GM12873 (cell line): ENCODE data around the gene NR4A3.

Experiments used
- TF ChIP-seq, protein P1 (sequence below): IDR thresholded peaks from 2 replicates; pipeline ENCODE4 v1.5.1; 2012; ENCODE audit warnings: low read depth, mild to moderate bottlenecking, moderate library complexity, low read length, control low read depth; ENCODE audit not compliant: insufficient read depth; ENCODE audit errors: missing control alignments

NR4A3 gene

GRCh38 chr9:99858087-99858486 lies 36.4 kb downstream of the NR4A3 start:
- TF ChIP-seq, protein P1, sequence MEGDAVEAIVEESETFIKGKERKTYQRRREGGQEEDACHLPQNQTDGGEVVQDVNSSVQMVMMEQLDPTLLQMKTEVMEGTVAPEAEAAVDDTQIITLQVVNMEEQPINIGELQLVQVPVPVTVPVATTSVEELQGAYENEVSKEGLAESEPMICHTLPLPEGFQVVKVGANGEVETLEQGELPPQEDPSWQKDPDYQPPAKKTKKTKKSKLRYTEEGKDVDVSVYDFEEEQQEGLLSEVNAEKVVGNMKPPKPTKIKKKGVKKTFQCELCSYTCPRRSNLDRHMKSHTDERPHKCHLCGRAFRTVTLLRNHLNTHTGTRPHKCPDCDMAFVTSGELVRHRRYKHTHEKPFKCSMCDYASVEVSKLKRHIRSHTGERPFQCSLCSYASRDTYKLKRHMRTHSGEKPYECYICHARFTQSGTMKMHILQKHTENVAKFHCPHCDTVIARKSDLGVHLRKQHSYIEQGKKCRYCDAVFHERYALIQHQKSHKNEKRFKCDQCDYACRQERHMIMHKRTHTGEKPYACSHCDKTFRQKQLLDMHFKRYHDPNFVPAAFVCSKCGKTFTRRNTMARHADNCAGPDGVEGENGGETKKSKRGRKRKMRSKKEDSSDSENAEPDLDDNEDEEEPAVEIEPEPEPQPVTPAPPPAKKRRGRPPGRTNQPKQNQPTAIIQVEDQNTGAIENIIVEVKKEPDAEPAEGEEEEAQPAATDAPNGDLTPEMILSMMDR, result no peak

- TF ChIP-seq, protein P1, result no peak
These were observed 37.7 kb downstream of the NR4A3 start for GRCh38 chr9:99859243-99859980.

DNA sequence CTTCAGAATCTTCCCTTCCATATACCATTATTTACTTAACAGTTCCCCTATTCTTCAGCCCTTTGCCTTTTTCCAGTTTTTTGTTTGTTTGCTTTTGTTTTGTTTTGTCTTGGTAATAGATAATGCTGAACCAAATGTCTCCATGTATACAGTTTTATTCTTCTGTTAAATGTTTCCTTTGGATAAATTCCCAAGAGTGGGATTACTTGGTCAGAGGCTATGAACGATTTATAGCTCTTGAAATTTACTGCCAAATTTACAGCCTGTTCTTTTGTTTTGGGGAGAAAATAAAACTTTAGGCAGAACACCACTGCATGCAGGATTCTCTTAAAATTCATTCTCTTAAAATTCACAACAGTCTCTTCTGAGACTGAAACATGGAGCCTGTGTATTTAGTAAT lies 38.6 kb downstream of the NR4A3 start:
- TF ChIP-seq, protein P1, result no peak

DNA sequence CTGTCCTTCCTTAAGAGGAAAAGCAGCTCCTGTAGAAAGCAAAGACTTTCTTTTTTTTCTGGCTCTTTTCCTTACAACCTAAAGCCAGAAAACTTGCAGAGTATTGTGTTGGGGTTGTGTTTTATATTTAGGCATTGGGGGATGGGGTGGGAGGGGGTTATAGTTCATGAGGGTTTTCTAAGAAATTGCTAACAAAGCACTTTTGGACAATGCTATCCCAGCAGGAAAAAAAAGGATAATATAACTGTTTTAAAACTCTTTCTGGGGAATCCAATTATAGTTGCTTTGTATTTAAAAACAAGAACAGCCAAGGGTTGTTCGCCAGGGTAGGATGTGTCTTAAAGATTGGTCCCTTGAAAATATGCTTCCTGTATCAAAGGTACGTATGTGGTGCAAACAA lies 42.3 kb downstream of the NR4A3 start:
- TF ChIP-seq, protein P1, result no peak

GRCh38 chr9:99866398-99866797 lies 44.7 kb downstream of the NR4A3 start:
- TF ChIP-seq, protein P1, result no peak

- TF ChIP-seq, protein P1, result no peak
These were observed 45.9 kb downstream of the NR4A3 start for GRCh38 chr9:99867536-99867935.

DNA sequence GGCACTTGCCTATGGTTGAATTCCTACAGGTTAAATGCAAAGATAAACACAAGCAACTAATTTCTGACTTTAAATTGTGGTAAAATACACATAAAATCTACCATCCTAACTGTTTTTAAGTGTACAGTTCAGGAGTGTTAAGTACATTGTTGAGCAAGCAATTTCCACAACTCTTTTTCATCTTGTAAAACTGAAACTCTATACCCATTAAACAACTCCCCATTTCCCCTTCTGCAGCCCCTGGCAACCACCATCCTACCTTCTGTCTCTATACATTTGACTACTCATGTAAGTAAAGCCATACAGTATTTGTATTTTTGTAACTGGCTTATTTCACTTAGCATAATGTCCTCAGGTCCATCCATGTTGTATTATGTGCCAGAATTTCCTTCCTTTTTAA lies 46.3 kb downstream of the NR4A3 start:
- TF ChIP-seq, protein P1, result no peak

DNA sequence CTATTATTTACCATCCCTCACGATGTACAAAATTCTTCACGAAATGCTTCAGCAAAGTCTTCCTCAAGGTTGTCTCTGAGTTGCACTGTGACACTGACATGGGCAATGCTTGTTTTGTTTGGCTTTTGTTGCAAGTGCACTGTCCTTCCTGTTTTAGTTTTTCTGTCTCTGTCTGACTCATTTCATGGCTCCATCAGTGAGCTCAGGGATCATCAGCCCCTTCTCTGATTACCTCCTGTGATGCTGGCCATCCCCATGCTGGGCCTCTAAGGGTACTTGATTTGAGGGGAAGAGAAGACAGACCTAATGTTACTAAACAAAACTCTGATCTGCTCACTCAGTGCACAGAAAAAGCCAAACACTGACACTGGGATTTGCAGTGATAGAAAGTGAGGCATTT lies 47.2 kb downstream of the NR4A3 start:
- TF ChIP-seq, protein P1, result no peak
